H9 (cell line): ENCODE measurements around the gene MED23. TPM values are rescaled to one million over a fixed set of nuclear protein-coding genes. Genes with fewer than 3 reads are reported as not detected.

Experiments
- DNase-seq: peaks from one replicate; pipeline ENCODE4 v3.0.0-alpha.2; 2017
- H2AFZ ChIP-seq: one replicate; pipeline ENCODE4 v1.6.1; 2013; ENCODE audit warnings: mild to moderate bottlenecking, low read length, control low read depth, moderate library complexity
- H2AK5ac ChIP-seq: 2 replicates; pipeline ENCODE4 v1.6.1; 2013; ENCODE audit warnings: low read length, control low read depth, mixed read lengths; ENCODE audit not compliant: insufficient read length
- H2BK120ac ChIP-seq: one replicate; pipeline ENCODE4 v1.6.1; 2013; ENCODE audit warnings: low read depth, mild to moderate bottlenecking, low read length, control low read depth, inconsistent platforms; ENCODE audit not compliant: poor library complexity, severe bottlenecking
- H2BK12ac ChIP-seq: 2 replicates; pipeline ENCODE4 v1.6.1; 2013; ENCODE audit warnings: low read length, control low read depth, mixed read lengths, low read depth; ENCODE audit not compliant: insufficient read length
- H2BK15ac ChIP-seq: 2 replicates; pipeline ENCODE4 v1.6.1; 2013; ENCODE audit warnings: low read depth, low read length, control low read depth
- H2BK20ac ChIP-seq: one replicate; pipeline ENCODE4 v1.6.1; 2013; ENCODE audit warnings: low read depth, mild to moderate bottlenecking, low read length, control low read depth, inconsistent platforms; ENCODE audit not compliant: poor library complexity, severe bottlenecking
- H2BK5ac ChIP-seq: 2 replicates; pipeline ENCODE4 v1.6.1; 2013; ENCODE audit warnings: low read length, control low read depth, mixed read lengths; ENCODE audit not compliant: insufficient read length
- H3K14ac ChIP-seq: 2 replicates; pipeline ENCODE4 v1.6.1; 2013; ENCODE audit warnings: low read length, control low read depth; ENCODE audit not compliant: insufficient read depth
- H3K18ac ChIP-seq: 2 replicates; pipeline ENCODE4 v1.6.1; 2013; ENCODE audit warnings: low read depth, mild to moderate bottlenecking, mixed read lengths, low read length, control low read depth; ENCODE audit not compliant: insufficient read length
- H3K23ac ChIP-seq: 2 replicates; pipeline ENCODE4 v1.6.1; 2013; ENCODE audit warnings: low read length, control low read depth, mixed read lengths, low read depth; ENCODE audit not compliant: insufficient read length
- H3K23me2 ChIP-seq: 2 replicates; pipeline ENCODE4 v1.6.1; 2013; ENCODE audit warnings: low read depth, mild to moderate bottlenecking, mixed read lengths, low read length, control low read depth; ENCODE audit not compliant: insufficient read length, poor library complexity, severe bottlenecking
- H3K27ac ChIP-seq: 2 replicates; pipeline ENCODE4 v1.5.1; 2013; ENCODE audit warnings: low read length, control low read depth, mixed read lengths, low read depth; ENCODE audit not compliant: insufficient read length
- H3K27me3 ChIP-seq: 2 replicates; pipeline ENCODE4 v1.6.1; 2013; ENCODE audit warnings: low read length, control low read depth, inconsistent platforms; ENCODE audit not compliant: insufficient read depth
- H3K4ac ChIP-seq: 2 replicates; pipeline ENCODE4 v1.6.1; 2013; ENCODE audit warnings: low read depth, mild to moderate bottlenecking, control low read depth, inconsistent platforms, low read length, moderate library complexity
- H3K4me1 ChIP-seq: 2 replicates; pipeline ENCODE4 v1.6.1; 2013; ENCODE audit warnings: low read length, control low read depth, inconsistent platforms; ENCODE audit not compliant: insufficient read depth
- H3K4me2 ChIP-seq: 2 replicates; pipeline ENCODE4 v1.6.1; 2013; ENCODE audit warnings: low read length, control low read depth, mixed read lengths; ENCODE audit not compliant: insufficient read length, insufficient read depth
- H3K56ac ChIP-seq: 2 replicates; pipeline ENCODE4 v1.6.1; 2013; ENCODE audit warnings: low read depth, mild to moderate bottlenecking, mixed read lengths, low read length, control low read depth; ENCODE audit not compliant: insufficient read length
- H3K79me1 ChIP-seq: 2 replicates; pipeline ENCODE4 v1.6.1; 2013; ENCODE audit warnings: low read depth, mild to moderate bottlenecking, moderate library complexity, low read length, control low read depth, inconsistent platforms; ENCODE audit not compliant: insufficient read depth, poor library complexity, severe bottlenecking
- H3K79me2 ChIP-seq: 2 replicates; pipeline ENCODE4 v1.6.1; 2013; ENCODE audit warnings: low read length, control low read depth, inconsistent platforms; ENCODE audit not compliant: insufficient read depth
- H3K9ac ChIP-seq: 2 replicates; pipeline ENCODE4 v1.6.1; 2013; ENCODE audit warnings: low read length, control low read depth, mixed read lengths; ENCODE audit not compliant: insufficient read length; ENCODE audit errors: extremely low read depth
- H3K9me3 ChIP-seq: one replicate; pipeline ENCODE4 v1.6.1; 2013; ENCODE audit warnings: low read depth, low read length, inconsistent platforms; ENCODE audit not compliant: control insufficient read depth
- H3T11ph ChIP-seq: one replicate; pipeline ENCODE4 v1.6.1; 2013; ENCODE audit warnings: mild to moderate bottlenecking, low read length, control low read depth, inconsistent platforms
- H4K20me1 ChIP-seq: one replicate; pipeline ENCODE4 v1.6.1; 2013; ENCODE audit not compliant: control insufficient read depth, insufficient read length, insufficient read depth
- H4K5ac ChIP-seq: 2 replicates; pipeline ENCODE4 v1.6.1; 2013; ENCODE audit warnings: low read depth, mild to moderate bottlenecking, mixed read lengths, low read length, control low read depth; ENCODE audit not compliant: insufficient read length
- H4K8ac ChIP-seq: replicated peaks from 2 replicates; pipeline ENCODE4 v1.6.1; 2013; ENCODE audit warnings: low read length, control low read depth, mixed read lengths, low read depth; ENCODE audit not compliant: insufficient read length
- H4K91ac ChIP-seq: 2 replicates; pipeline ENCODE4 v1.6.1; 2013; ENCODE audit warnings: low read depth, mild to moderate bottlenecking, moderate library complexity, mixed read lengths, low read length, control low read depth; ENCODE audit not compliant: insufficient read length
- H3K27ac Mint-ChIP-seq, 3 experiments: 2 replicates in 2 of 3; 3 replicates in 1 of 3; pipeline ENCODE4 v1.8.0; 2020 to 2021; ENCODE audit warnings: mixed read lengths in 3 of 3, mild to moderate bottlenecking in 1 of 3, moderate library complexity in 1 of 3
- H3K27me3 Mint-ChIP-seq: 2 replicates; pipeline ENCODE4 v1.8.0; 2021; ENCODE audit warnings: low read depth, mild to moderate bottlenecking, moderate library complexity, mixed read lengths
- H3K36me3 Mint-ChIP-seq, 3 experiments: 2 replicates in 2 of 3; 3 replicates in 1 of 3; pipeline ENCODE4 v1.8.0; 2020 to 2021; ENCODE audit warnings: low read depth in 3 of 3, mixed read lengths in 3 of 3; ENCODE audit not compliant: insufficient read depth in 1 of 3
- H3K4me1 Mint-ChIP-seq, 2 experiments: 2 replicates each; pipeline ENCODE4 v1.8.0; 2020; ENCODE audit warnings: mixed read lengths in 2 of 2
- H3K4me3 Mint-ChIP-seq, 2 experiments: 2 replicates in 1 of 2; 3 replicates in 1 of 2; pipeline ENCODE4 v1.8.0; 2020 to 2021; ENCODE audit warnings: mild to moderate bottlenecking in 2 of 2, mixed read lengths in 2 of 2, moderate library complexity in 1 of 2
- H3K9me3 Mint-ChIP-seq, 2 experiments: 2 replicates in 1 of 2; 3 replicates in 1 of 2; pipeline ENCODE4 v1.8.0; 2020; ENCODE audit warnings: mild to moderate bottlenecking in 2 of 2, mixed read lengths in 2 of 2, moderate library complexity in 1 of 2
- WGBS: extraction: QIAGEN DNeasy Blood & Tissue Kit; methylation state at CpG from one replicate; pipeline ENCODE4 v1.1.7; 2013; ENCODE audit warnings: missing lambda C conversion rate, low lambda C conversion rate, mixed read lengths; ENCODE audit not compliant: insufficient read length; ENCODE audit errors: extremely low coverage; 5-methylcytosine and 5-hydroxymethylcytosine counted together
- total RNA-seq: library from RNA; stranded (reverse); gene quantifications from 2 replicates; pipeline ENCODE4 v1.2.1, GENCODE V29; 2021
- TF ChIP-seq, protein P1 (sequence below): fragments of 200-600 bp; sonication (generic); conservative IDR thresholded peaks from 3 replicates; pipeline ENCODE4 v1.8.0; 2021; ENCODE audit warnings: antibody characterized with exemption, mild to moderate bottlenecking

MED23 gene
- total RNA-seq, 1 experiment from 2014 or later, result 16.2 TPM

DNA sequence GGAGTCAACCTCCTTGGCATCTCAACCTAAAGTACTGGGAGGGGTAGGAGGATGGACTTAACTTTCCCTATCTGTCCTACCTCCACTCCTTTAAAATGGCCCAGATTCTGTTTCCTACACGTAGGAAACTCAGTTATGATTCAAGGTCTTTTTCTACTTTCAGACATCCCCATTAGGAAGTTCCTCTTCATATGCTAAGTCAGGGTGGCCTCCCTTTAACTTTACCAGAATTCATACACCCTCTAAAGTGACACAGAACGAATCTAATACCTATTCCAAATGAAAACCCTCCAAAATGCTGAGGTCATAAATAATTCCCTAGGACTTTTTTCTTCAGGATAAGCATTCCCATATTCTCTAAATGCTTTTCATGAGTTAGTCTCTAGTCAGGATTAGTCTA, 39.4 kb downstream of the MED23 start:
- Histone ChIP-seq H3K4ac (no peak overlapping the region), H2AFZ (no peak overlapping the region), H2BK5ac (no peak overlapping the region), H3K9me3 (no peaks in the 10 kb centered on the region), H3K79me2 (no peaks in the 10 kb centered on the region), H3K18ac (no peak overlapping the region), H2BK120ac (no peak overlapping the region), H3K4me2 (no peak overlapping the region), H3K27ac (no peak overlapping the region), H3K9ac (no peak overlapping the region), H3T11ph (no peak overlapping the region), H3K27me3 (no peaks in the 10 kb centered on the region), H2BK15ac (no peak overlapping the region), H2BK12ac (no peak overlapping the region), H4K5ac (no peak overlapping the region), H3K4me1 (no peaks in the 10 kb centered on the region), H4K20me1 (no peaks in the 10 kb centered on the region), H3K56ac (no peak overlapping the region), H2AK5ac (no peak overlapping the region), H3K23ac (no peak overlapping the region), H2BK20ac (no peak overlapping the region), H3K14ac (no peak overlapping the region), H3K79me1 (no peaks in the 10 kb centered on the region), H3K23me2 (no peaks in the 10 kb centered on the region), H4K91ac (no peak overlapping the region), H4K8ac (no peak overlapping the region)
- H3K36me3 Mint-ChIP-seq, result peaks cover 6 to 46% (median 43%) of the 10 kb centered on the region in 3 experiments; a peak in 6 of 7 replicates
- H3K4me1 Mint-ChIP-seq, result no peaks in the 10 kb centered on the region
- no peaks in the 10 kb centered on the region for H3K9me3 Mint-ChIP-seq
- no peak for DNase-seq
- H3K27me3 Mint-ChIP-seq, result no peaks in the 10 kb centered on the region
- H3K4me3 Mint-ChIP-seq, result no peak overlapping the region
- no CpG with 5 or more reads among the region's 2 CpGs for WGBS
- TF ChIP-seq, protein P1, sequence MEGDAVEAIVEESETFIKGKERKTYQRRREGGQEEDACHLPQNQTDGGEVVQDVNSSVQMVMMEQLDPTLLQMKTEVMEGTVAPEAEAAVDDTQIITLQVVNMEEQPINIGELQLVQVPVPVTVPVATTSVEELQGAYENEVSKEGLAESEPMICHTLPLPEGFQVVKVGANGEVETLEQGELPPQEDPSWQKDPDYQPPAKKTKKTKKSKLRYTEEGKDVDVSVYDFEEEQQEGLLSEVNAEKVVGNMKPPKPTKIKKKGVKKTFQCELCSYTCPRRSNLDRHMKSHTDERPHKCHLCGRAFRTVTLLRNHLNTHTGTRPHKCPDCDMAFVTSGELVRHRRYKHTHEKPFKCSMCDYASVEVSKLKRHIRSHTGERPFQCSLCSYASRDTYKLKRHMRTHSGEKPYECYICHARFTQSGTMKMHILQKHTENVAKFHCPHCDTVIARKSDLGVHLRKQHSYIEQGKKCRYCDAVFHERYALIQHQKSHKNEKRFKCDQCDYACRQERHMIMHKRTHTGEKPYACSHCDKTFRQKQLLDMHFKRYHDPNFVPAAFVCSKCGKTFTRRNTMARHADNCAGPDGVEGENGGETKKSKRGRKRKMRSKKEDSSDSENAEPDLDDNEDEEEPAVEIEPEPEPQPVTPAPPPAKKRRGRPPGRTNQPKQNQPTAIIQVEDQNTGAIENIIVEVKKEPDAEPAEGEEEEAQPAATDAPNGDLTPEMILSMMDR, result no peak
- peak overlapping the region in 1 of 3 experiments; percentile 42; a peak in 1 of 7 replicates for H3K27ac Mint-ChIP-seq
